Hepatocyte (in vitro differentiated cells): Measurements from ENCODE around the gene SUPT4H1. TPM values are rescaled to one million over a fixed set of nuclear protein-coding genes. Genes with fewer than 3 reads are reported as not detected.

Source experiments
- DNase-seq: peaks from one replicate; pipeline ENCODE4 v3.0.0-alpha.2; 2016; ENCODE audit warnings: low spot score
- H2AFZ ChIP-seq: fragments of 200-600 bp; sonication (generic); 2 replicates; pipeline ENCODE4 v1.6.0; 2016; ENCODE audit warnings: antibody characterized with exemption, mild to moderate bottlenecking
- H3K27ac ChIP-seq: fragments of 200-600 bp; sonication (generic); 2 replicates; pipeline ENCODE4 v1.5.1; 2016; ENCODE audit warnings: mild to moderate bottlenecking
- H3K27me3 ChIP-seq: fragments of 200-600 bp; sonication (generic); 2 replicates; pipeline ENCODE4 v1.6.1; 2016
- H3K36me3 ChIP-seq: fragments of 200-600 bp; sonication (generic); replicated peaks from 2 replicates; pipeline ENCODE4 v1.5.1; 2016; ENCODE audit warnings: low read depth; ENCODE audit not compliant: insufficient read depth
- H3K4me1 ChIP-seq: fragments of 200-600 bp; sonication (generic); 2 replicates; pipeline ENCODE4 v1.5.1; 2016; ENCODE audit warnings: mild to moderate bottlenecking, moderate library complexity; ENCODE audit not compliant: insufficient read depth
- H3K4me2 ChIP-seq: fragments of 200-600 bp; sonication (generic); 2 replicates; pipeline ENCODE4 v1.6.0; 2016
- H3K4me3 ChIP-seq: fragments of 200-600 bp; sonication (generic); 2 replicates; pipeline ENCODE4 v1.5.1; 2016; ENCODE audit warnings: mild to moderate bottlenecking
- H3K79me2 ChIP-seq: fragments of 200-600 bp; sonication (generic); 2 replicates; pipeline ENCODE4 v1.6.0; 2017; ENCODE audit warnings: mild to moderate bottlenecking
- H3K9me2 ChIP-seq: fragments of 200-600 bp; sonication (generic); replicated peaks from 2 replicates; pipeline ENCODE4 v1.6.0; 2017; ENCODE audit warnings: mild to moderate bottlenecking; ENCODE audit not compliant: insufficient read depth
- H3K9me3 ChIP-seq: fragments of 200-600 bp; sonication (generic); 2 replicates; pipeline ENCODE4 v1.5.1; 2016; ENCODE audit warnings: low read depth, mild to moderate bottlenecking
- H4K20me1 ChIP-seq: fragments of 200-600 bp; sonication (generic); 2 replicates; pipeline ENCODE4 v1.6.0; 2016; ENCODE audit warnings: mild to moderate bottlenecking; ENCODE audit not compliant: insufficient read depth, poor library complexity, severe bottlenecking
- CTCF ChIP-seq: fragments of 200-600 bp; sonication (generic); IDR thresholded peaks from 2 replicates; pipeline ENCODE4 v1.5.1; 2016; ENCODE audit warnings: antibody characterized with exemption, mild to moderate bottlenecking; ENCODE audit not compliant: poor library complexity
- EZH2 ChIP-seq: fragments of 200-600 bp; sonication (generic); IDR thresholded peaks from 2 replicates; pipeline ENCODE4 v1.6.1; 2016; ENCODE audit warnings: antibody characterized with exemption, mild to moderate bottlenecking, borderline replicate concordance
- EZH2phosphoT487 ChIP-seq: fragments of 200-600 bp; sonication (generic); IDR thresholded peaks from one replicate; pipeline ENCODE4 v1.6.1; 2018; ENCODE audit warnings: antibody characterized with exemption, mild to moderate bottlenecking, low read depth, moderate library complexity; ENCODE audit not compliant: unreplicated experiment, severe bottlenecking
- WGBS: methylation state at CpG from one replicate; pipeline ENCODE4 v1.1.6; 2016; ENCODE audit warnings: low lambda C conversion rate; ENCODE audit errors: missing lambda C conversion rate; 5-methylcytosine and 5-hydroxymethylcytosine counted together
- polyA plus RNA-seq: library from polyadenylated mRNA; unstranded; fragments of >200 nt; fragmentation: Nextera tagmentation; extraction: Ambion mirVana; gene quantifications from 2 replicates; pipeline ENCODE4 v1.2.1, GENCODE V29; 2016
- total RNA-seq: library from RNA; depleted of rRNA; stranded (reverse); fragments of >200 nt; gene quantifications from 2 replicates; pipeline ENCODE4 v1.2.3, GENCODE V29; 2014

The SUPT4H1 gene
- total and polyA plus RNA-seq, 2 experiments from 2014 or later = 54.5 to 108 TPM

DNA sequence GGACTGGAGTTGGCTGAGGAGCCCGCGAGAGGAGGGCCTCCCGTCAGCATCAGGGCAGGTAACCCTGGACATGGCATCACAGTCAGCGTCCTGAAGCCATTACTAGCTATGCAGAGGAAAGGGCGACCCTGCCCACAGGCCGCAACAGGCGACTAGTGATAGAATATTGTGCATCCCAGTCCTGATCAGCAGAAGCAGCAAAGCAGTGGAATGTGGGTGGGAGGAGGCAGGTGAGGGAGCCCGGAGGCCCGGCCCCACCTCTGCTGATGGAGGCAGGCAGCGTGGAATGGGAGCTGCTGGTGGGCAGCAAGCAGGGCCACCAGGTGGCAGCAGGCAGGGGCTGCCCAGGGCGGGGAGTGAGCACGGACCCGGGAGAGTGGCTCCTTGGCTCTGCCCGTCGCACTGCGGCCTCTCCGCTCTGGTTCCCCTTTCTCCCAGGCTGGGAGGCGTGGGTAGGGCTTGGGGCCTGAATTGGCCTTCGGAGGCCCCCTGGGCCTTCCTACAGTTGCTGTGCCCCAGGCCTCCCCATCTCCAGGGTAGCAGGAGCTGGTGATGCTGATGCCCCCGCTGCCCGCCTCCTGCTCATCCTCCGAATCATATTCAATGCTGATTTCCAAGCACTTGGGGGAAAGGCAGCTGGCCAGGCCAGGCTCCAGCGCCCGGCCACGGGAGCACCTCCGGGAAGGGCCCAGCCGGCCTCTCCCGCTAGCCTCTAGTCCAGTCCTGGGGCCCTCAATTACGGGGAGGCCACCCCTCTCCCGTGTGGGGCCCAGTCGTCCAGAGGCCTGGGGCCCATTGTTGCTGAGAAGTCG is 43.6 kb downstream of the SUPT4H1 start:
- Histone ChIP-seq H3K9me3 (no peaks in the 10 kb centered on the region), H3K27me3 (no peaks in the 10 kb centered on the region), H3K4me3 (no peak overlapping the region), H3K9me2 (no peaks in the 10 kb centered on the region), H2AFZ (no peak overlapping the region), H3K79me2 (no peaks in the 10 kb centered on the region), H3K36me3 (no peaks in the 10 kb centered on the region), H3K27ac (no peak overlapping the region), H3K4me2 (no peak overlapping the region), H4K20me1 (no peaks in the 10 kb centered on the region), H3K4me1 (no peaks in the 10 kb centered on the region)
- WGBS = 83% methylated on average over 32 of the region's 32 CpGs
- TF ChIP-seq EZH2 = no peak
- TF ChIP-seq CTCF = peak; percentile 9
- no peak for DNase-seq

DNA sequence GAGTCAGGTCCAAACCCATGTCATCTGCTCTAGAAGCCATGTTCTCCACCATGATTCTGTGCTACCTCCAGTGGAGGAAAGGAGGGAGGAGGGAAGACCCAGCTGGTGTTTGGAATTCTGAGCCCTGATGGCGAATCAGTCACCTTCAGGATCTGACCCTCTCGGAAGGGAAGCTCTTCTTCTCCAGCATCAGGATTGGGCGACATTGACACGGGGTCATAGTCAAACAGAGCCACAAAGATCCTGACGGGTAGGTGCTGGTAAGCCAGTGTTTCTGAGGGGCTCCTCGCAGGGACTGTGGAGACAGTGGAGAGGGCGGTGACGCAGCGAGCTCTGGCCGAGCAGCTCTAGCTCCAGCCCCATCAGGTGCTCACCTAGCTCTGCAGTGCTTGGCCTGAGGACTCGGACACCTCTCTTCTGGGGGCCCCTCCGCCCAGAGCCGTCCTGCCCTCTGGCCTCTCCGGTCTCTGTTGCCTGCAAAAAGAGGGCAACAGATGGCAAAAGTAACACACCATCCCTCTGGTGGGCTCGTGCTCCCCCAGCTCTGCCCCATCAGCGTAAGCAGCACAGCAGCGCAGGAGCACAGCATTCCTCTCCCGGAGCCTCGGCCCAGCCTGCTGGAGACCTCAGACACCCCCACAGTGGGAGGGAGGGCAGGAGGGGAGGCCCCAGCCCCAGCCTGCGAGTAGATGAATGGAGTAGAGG is 44.4 kb downstream of the SUPT4H1 start:
- 91% methylated on average over 20 of the region's 20 CpGs for WGBS

GRCh38 chr17:58306131-58306951 is 45.7 kb downstream of the SUPT4H1 start:
- no peak overlapping the region for H3K27ac ChIP-seq
- no peaks in the 10 kb centered on the region for H3K27me3 ChIP-seq
- no peak for DNase-seq
- TF ChIP-seq EZH2phosphoT487 (no peak), EZH2 (no peak), CTCF (no peak)
- no peaks in the 10 kb centered on the region for H3K36me3 ChIP-seq
- no peaks in the 10 kb centered on the region for H3K79me2 ChIP-seq
- no peaks in the 10 kb centered on the region for H3K9me3 ChIP-seq
- no peak overlapping the region for H2AFZ ChIP-seq
- H3K4me3 ChIP-seq = no peak overlapping the region
- H4K20me1 ChIP-seq = no peaks in the 10 kb centered on the region
- H3K4me2 ChIP-seq = no peak overlapping the region
- H3K9me2 ChIP-seq = no peaks in the 10 kb centered on the region
- no peaks in the 10 kb centered on the region for H3K4me1 ChIP-seq
- 95% methylated on average over 19 of the region's 19 CpGs for WGBS

More for the DNA sequence above, 44.4 kb downstream of the SUPT4H1 start:
- H2AFZ ChIP-seq = no peak overlapping the region
- no peaks in the 10 kb centered on the region for H3K9me2 ChIP-seq
- H4K20me1 ChIP-seq = no peaks in the 10 kb centered on the region
- no peaks in the 10 kb centered on the region for H3K36me3 ChIP-seq
- H3K4me2 ChIP-seq = no peak overlapping the region
- no peaks in the 10 kb centered on the region for H3K27me3 ChIP-seq
- no peak for DNase-seq
- no peak for TF ChIP-seq EZH2phosphoT487
- TF ChIP-seq CTCF = no peak
- TF ChIP-seq EZH2 = no peak
- H3K27ac ChIP-seq = no peak overlapping the region
- H3K4me3 ChIP-seq = no peak overlapping the region
- H3K79me2 ChIP-seq = no peaks in the 10 kb centered on the region
- H3K9me3 ChIP-seq = no peaks in the 10 kb centered on the region
- no peaks in the 10 kb centered on the region for H3K4me1 ChIP-seq
